H1 (cell line): ENCODE results near the gene DHRS4L2. TPM values are rescaled to one million over a fixed set of nuclear protein-coding genes. Genes with fewer than 3 reads are reported as not detected.

Source experiments
- CTCF ChIA-PET: fragments of 300-600 bp; sonication (Branson Sonifier 250); formaldehyde crosslinking; loops from one replicate; lab custom pipeline; 2021; ENCODE audit not compliant: partially characterized antibody; lab: Charles Lee
- POLR2A ChIA-PET: fragments of 300-600 bp; sonication (Branson Sonifier 250); formaldehyde crosslinking; loops from one replicate; lab custom pipeline; 2021; ENCODE audit warnings: inconsistent platforms; ENCODE audit not compliant: partially characterized antibody; lab: Charles Lee
- DNase-seq, 2 experiments: peaks; one replicate each; pipeline versions ENCODE4 v3.0.0 to v3.0.0-alpha.2; 2010 to 2022; ENCODE audit warnings: low spot score in 2 of 2, low read depth in 1 of 2, mixed read lengths in 1 of 2
- FAIRE-seq: peaks from 2 replicates; lab custom pipeline; 2011; peaks lifted over from hg19 to GRCh38; lab: Jason Lieb, UNC
- H2AFZ ChIP-seq: 2 replicates; pipeline ENCODE4 v1.8.1; 2012; ENCODE audit warnings: low read length, inconsistent platforms
- H2AK5ac ChIP-seq: 2 replicates; pipeline ENCODE4 v1.6.1; 2013; ENCODE audit warnings: low read depth, low read length
- H2BK120ac ChIP-seq: replicated peaks from 2 replicates; pipeline ENCODE3; 2013; ENCODE audit warnings: low read depth, low read length, inconsistent platforms
- H2BK12ac ChIP-seq: 2 replicates; pipeline ENCODE4 v1.6.1; 2013; ENCODE audit warnings: low read depth, low read length
- H2BK15ac ChIP-seq: 2 replicates; pipeline ENCODE4 v1.6.1; 2013; ENCODE audit warnings: low read length
- H2BK20ac ChIP-seq: 2 replicates; pipeline ENCODE4 v1.6.1; 2013; ENCODE audit warnings: low read length
- H2BK5ac ChIP-seq: 2 replicates; pipeline ENCODE4 v1.6.1; 2013; ENCODE audit warnings: low read depth, low read length
- H3K14ac ChIP-seq: 2 replicates; pipeline ENCODE4 v1.6.1; 2013; ENCODE audit warnings: inconsistent platforms; ENCODE audit not compliant: insufficient read length
- H3K18ac ChIP-seq: 2 replicates; pipeline ENCODE4 v1.6.1; 2013; ENCODE audit warnings: low read length; ENCODE audit errors: extremely low read depth
- H3K23ac ChIP-seq: 2 replicates; pipeline ENCODE4 v1.6.1; 2013; ENCODE audit warnings: inconsistent platforms; ENCODE audit not compliant: insufficient read length
- H3K23me2 ChIP-seq: 2 replicates; pipeline ENCODE4 v1.6.1; 2013; ENCODE audit warnings: low read depth, low read length
- H3K27ac ChIP-seq: 2 replicates; pipeline ENCODE4 v1.6.1; 2011; ENCODE audit warnings: low read depth, low read length, inconsistent platforms
- H3K27me3 ChIP-seq, 4 experiments: replicated peaks in 1 of 4; 1 replicate in 1 of 4; 2 replicates in 3 of 4; pipeline versions ENCODE4 v1.6.1 to v1.8.1; 2011 to 2013; ENCODE audit warnings: low read length in 3 of 4, mild to moderate bottlenecking in 3 of 4, inconsistent platforms in 2 of 4, mixed read lengths in 2 of 4, moderate library complexity in 1 of 4; ENCODE audit not compliant: control insufficient read depth in 3 of 4, insufficient read depth in 3 of 4; ENCODE audit errors: extremely low read depth in 1 of 4
- H3K36me3 ChIP-seq, 4 experiments: 2 replicates each; pipeline versions ENCODE4 v1.6.1 to v1.8.1; 2011 to 2013; ENCODE audit warnings: mild to moderate bottlenecking in 4 of 4, low read length in 3 of 4, moderate library complexity in 2 of 4, control low read depth in 1 of 4, inconsistent platforms in 1 of 4; ENCODE audit not compliant: insufficient read depth in 4 of 4, control insufficient read depth in 2 of 4
- H3K4ac ChIP-seq: replicated peaks from 2 replicates; pipeline ENCODE3; 2013; ENCODE audit warnings: low read length, low read depth, mixed read lengths, inconsistent platforms; ENCODE audit not compliant: insufficient read length
- H3K4me1 ChIP-seq, 4 experiments: replicated peaks in 1 of 4; 1 replicate in 1 of 4; 2 replicates in 3 of 4; pipeline versions ENCODE4 v1.6.1 to v1.8.1; 2011 to 2013; ENCODE audit warnings: low read length in 3 of 4, inconsistent platforms in 2 of 4, mixed read lengths in 1 of 4; ENCODE audit not compliant: insufficient read depth in 4 of 4, control insufficient read depth in 3 of 4
- H3K4me2 ChIP-seq, 2 experiments: 2 replicates each; pipeline versions ENCODE4 v1.6.1 to v1.8.1; 2011 to 2013; ENCODE audit warnings: low read depth in 2 of 2, low read length in 2 of 2, control low read depth in 1 of 2, inconsistent platforms in 1 of 2, mild to moderate bottlenecking in 1 of 2; ENCODE audit not compliant: insufficient read depth in 1 of 2
- H3K4me3 ChIP-seq, 4 experiments: fragments of 200-600, 300-600 bp in 1 of 4; sonication (generic), shearing (Covaris generic), sonication (Bioruptor Twin) in 1 of 4; 2 replicates each; pipeline versions ENCODE4 v1.5.1 to v1.8.1; 2011 to 2016; ENCODE audit warnings: low read length in 4 of 4, low read depth in 3 of 4, control low read depth in 2 of 4, inconsistent platforms in 2 of 4, mild to moderate bottlenecking in 2 of 4, mixed read lengths in 1 of 4, moderate library complexity in 1 of 4; ENCODE audit not compliant: insufficient read depth in 2 of 4; ENCODE audit errors: extremely low read depth in 1 of 4
- H3K56ac ChIP-seq: replicated peaks from 2 replicates; pipeline ENCODE3; 2013; ENCODE audit warnings: low read depth, mild to moderate bottlenecking, mixed read lengths, low read length, inconsistent platforms; ENCODE audit not compliant: insufficient read length
- H3K79me1 ChIP-seq: 2 replicates; pipeline ENCODE4 v1.6.1; 2013; ENCODE audit warnings: low read depth, low read length, control low read depth
- H3K79me2 ChIP-seq, 2 experiments: 2 replicates each; pipeline versions ENCODE4 v1.6.1 to v1.8.1; 2012 to 2013; ENCODE audit warnings: low read length in 2 of 2, mild to moderate bottlenecking in 2 of 2, inconsistent platforms in 1 of 2; ENCODE audit not compliant: insufficient read depth in 2 of 2, control insufficient read depth in 1 of 2
- H3K9ac ChIP-seq, 4 experiments: replicated peaks in 1 of 4; 1 replicate in 1 of 4; 2 replicates in 3 of 4; pipeline versions ENCODE4 v1.6.1 to v1.8.1; 2011 to 2013; ENCODE audit warnings: low read depth in 3 of 4, low read length in 3 of 4, control low read depth in 2 of 4, mild to moderate bottlenecking in 2 of 4, moderate library complexity in 2 of 4, inconsistent platforms in 1 of 4; ENCODE audit errors: extremely low read depth in 1 of 4
- H3K9me3 ChIP-seq, 2 experiments: 2 replicates each; pipeline versions ENCODE4 v1.6.1 to v1.8.1; 2012 to 2013; ENCODE audit warnings: mild to moderate bottlenecking in 2 of 2, moderate library complexity in 2 of 2, control low read depth in 1 of 2, inconsistent platforms in 1 of 2, low read depth in 1 of 2, low read length in 1 of 2, mixed read lengths in 1 of 2; ENCODE audit not compliant: insufficient read depth in 2 of 2
- H4K20me1 ChIP-seq, 2 experiments: replicated peaks in 1 of 2; 2 replicates each; pipeline versions ENCODE3 to v1.8.1; 2011 to 2013; ENCODE audit warnings: inconsistent platforms in 2 of 2, low read length in 2 of 2, mild to moderate bottlenecking in 1 of 2; ENCODE audit not compliant: insufficient read depth in 2 of 2, control insufficient read depth in 1 of 2
- H4K5ac ChIP-seq: 2 replicates; pipeline ENCODE4 v1.6.1; 2013; ENCODE audit warnings: low read length, low read depth, mixed read lengths, inconsistent platforms; ENCODE audit not compliant: insufficient read length
- H4K8ac ChIP-seq: 2 replicates; pipeline ENCODE4 v1.8.0; 2013; ENCODE audit warnings: mild to moderate bottlenecking, moderate library complexity, low read length, inconsistent platforms; ENCODE audit not compliant: insufficient read depth; ENCODE audit errors: extremely low read depth
- H4K91ac ChIP-seq: replicated peaks from 2 replicates; pipeline ENCODE3; 2013; ENCODE audit warnings: low read length, mixed read lengths, inconsistent platforms; ENCODE audit not compliant: insufficient read length
- ASH2L ChIP-seq: fragments of 200-600, 300-600 bp; sonication (generic); IDR thresholded peaks from one replicate; pipeline ENCODE4 v1.7.1; 2017; ENCODE audit warnings: low read length
- BCL11A ChIP-seq, 2 experiments: IDR thresholded peaks; one replicate each; pipeline ENCODE4 v1.6.1; 2011; ENCODE audit warnings: low read depth in 2 of 2, low read length in 2 of 2, mild to moderate bottlenecking in 2 of 2
- EZH2 ChIP-seq: fragments of 200-600 bp; sonication (generic); IDR thresholded peaks from 2 replicates; pipeline ENCODE4 v1.7.1; 2012; ENCODE audit warnings: low read depth, mild to moderate bottlenecking, moderate library complexity, low read length, inconsistent platforms; ENCODE audit not compliant: severe bottlenecking
- GTF2F1 ChIP-seq: IDR thresholded peaks from 2 replicates; pipeline ENCODE4 v1.6.1; 2012; ENCODE audit warnings: low read depth, low read length, improper control_type of control experiment, borderline replicate concordance
- HDAC2 ChIP-seq, 2 experiments: fragments of 300-600 bp in 1 of 2; sonication (generic) in 1 of 2; IDR thresholded peaks; 2 replicates each; pipeline ENCODE4 v1.6.1; 2011 to 2012; ENCODE audit warnings: low read depth in 2 of 2, low read length in 2 of 2, mild to moderate bottlenecking in 2 of 2, moderate library complexity in 2 of 2, borderline replicate concordance in 1 of 2, inconsistent platforms in 1 of 2
- HDAC6 ChIP-seq: IDR thresholded peaks from one replicate; pipeline ENCODE4 v1.7.1; 2012; ENCODE audit warnings: low read depth, mild to moderate bottlenecking, inconsistent platforms, low read length, moderate library complexity
- RNF2 ChIP-seq: fragments of 200-900, 300-1000 bp; sonication (generic); IDR thresholded peaks from 2 replicates; pipeline ENCODE4 v1.7.1; 2016; ENCODE audit warnings: borderline replicate concordance, low read depth, mild to moderate bottlenecking, antibody characterized with exemption, low read length; ENCODE audit not compliant: poor library complexity, severe bottlenecking; ENCODE audit errors: missing control alignments
- SP4 ChIP-seq: IDR thresholded peaks from 2 replicates; pipeline ENCODE4 v1.6.1; 2012; ENCODE audit warnings: low read length, inconsistent platforms
- WGBS, 2 experiments: shearing (Covaris generic) in 1 of 2; methylation state at CpG; one replicate each; pipeline versions ENCODE4 v1.1.6 to v1.1.7; 2013 to 2015; ENCODE audit warnings: low lambda C conversion rate in 2 of 2, mixed read lengths in 2 of 2, inconsistent platforms in 1 of 2, low coverage in 1 of 2, missing lambda C conversion rate in 1 of 2; ENCODE audit not compliant: insufficient replicate concordance in 2 of 2, insufficient coverage in 1 of 2, insufficient read length in 1 of 2; ENCODE audit errors: extremely low coverage in 1 of 2, missing lambda C conversion rate in 1 of 2; 5-methylcytosine and 5-hydroxymethylcytosine counted together
- polyA plus RNA-seq, 7 experiments: library from polyadenylated mRNA; depleted of rRNA in 3 of 7; stranded (reverse) in 5 of 7; unstranded in 2 of 7; fragments of >200 nt in 5 of 7; fragments of 200-250 nt in 2 of 7; gene quantifications; 1 replicate in 5 of 7; 2 replicates in 1 of 7; 4 replicates in 1 of 7; pipeline versions ENCODE4 v1.2.1 to v1.2.3, GENCODE V29; 2011 to 2013; ENCODE audit warnings: missing spikeins in 2 of 7, mixed read lengths in 2 of 7
- total RNA-seq: library from RNA; stranded (reverse); fragmentation: NEBNext Ultra II Directional; extraction: Animal tissue kit (Norgen Biotek cat#: 25700); gene quantifications from 2 replicates; pipeline ENCODE4 v1.2.1, GENCODE V29; 2021
- TF ChIP-seq, protein P1 (sequence below), 3 experiments: IDR thresholded peaks; 1 replicate in 2 of 3; 2 replicates in 1 of 3; pipeline versions ENCODE4 v1.5.1 to v1.6.1; 2011; ENCODE audit warnings: low read length in 3 of 3, mild to moderate bottlenecking in 3 of 3, inconsistent platforms in 2 of 3, low read depth in 1 of 3, moderate library complexity in 1 of 3; ENCODE audit not compliant: insufficient read depth in 1 of 3; ENCODE audit errors: control extremely low read depth in 1 of 3
- TF ChIP-seq, protein P2 (sequence below): IDR thresholded peaks from 2 replicates; pipeline ENCODE4 v1.6.1; 2012; ENCODE audit warnings: inconsistent platforms

Gene DHRS4L2
- total and polyA plus RNA-seq, 2 of the 8 experiments (the other 6 are each of a cell fraction or from before 2014, with no cell fraction given): 12.3 to 15.4 TPM

DNA sequence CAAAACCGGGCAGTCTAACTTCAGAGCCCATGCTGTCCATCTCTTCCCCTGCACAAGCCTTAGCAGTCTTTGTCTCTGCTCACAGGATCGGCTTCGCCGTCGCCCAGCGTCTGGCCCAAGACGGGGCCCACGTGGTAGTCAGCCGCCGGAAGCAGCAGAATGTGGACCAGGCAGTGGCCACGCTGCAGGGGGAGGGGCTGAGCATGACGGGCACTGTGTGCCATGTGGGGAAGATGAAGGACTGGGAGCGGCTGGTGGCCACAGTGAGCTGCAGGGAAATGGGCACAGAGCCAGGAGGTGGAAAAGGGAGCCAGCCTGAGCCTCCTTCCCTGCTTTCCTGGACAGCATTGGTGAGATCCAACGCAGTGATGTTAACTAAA lies 48.9 kb downstream of the DHRS4L2 start:
- no peak overlapping the region for H3K27ac ChIP-seq
- no peak overlapping the region for H2BK15ac ChIP-seq
- POLR2A ChIA-PET: interaction anchor here (1.3 kb wide), 1 partner anchor 13 kb away, joined by 3 read pairs; the partner anchor contains the start of gene CARMIL3
- H3K4me2 ChIP-seq: no peak overlapping the region
- H3K9ac ChIP-seq: no peak overlapping the region
- no peaks in the 10 kb centered on the region for H3K27me3 ChIP-seq
- no peak overlapping the region for H2BK12ac ChIP-seq
- CTCF ChIA-PET: interaction anchor here (1.2 to 7.1 kb wide), 6 partner anchors 11 to 71 kb away, joined by 3 to 33 read pairs (median 4); no protein-coding TSS in a partner anchor
- no peak overlapping the region for H2BK20ac ChIP-seq
- no peaks in the 10 kb centered on the region for H3K79me1 ChIP-seq
- no peak overlapping the region for H2BK5ac ChIP-seq
- no peaks in the 10 kb centered on the region; the same call in 1 of the 2 replicates for H3K23me2 ChIP-seq
- no peak overlapping the region for H2BK120ac ChIP-seq
- H3K4ac ChIP-seq: no peak overlapping the region
- WGBS, 2 experiments: 78% methylated on average over 14 of the region's 14 CpGs; no CpG with 5 or more reads in 1 of the 2 experiments
- no peaks in the 10 kb centered on the region for H3K9me3 ChIP-seq
- H2AK5ac ChIP-seq: no peak overlapping the region
- H3K36me3 ChIP-seq: no peaks in the 10 kb centered on the region
- no peak overlapping the region for H3K14ac ChIP-seq
- H4K20me1 ChIP-seq: no peaks in the 10 kb centered on the region
- DNase-seq: no peak
- no peak overlapping the region for H3K23ac ChIP-seq
- no peaks in the 10 kb centered on the region; a peak in 1 of 7 replicates for H3K4me1 ChIP-seq
- H3K4me3 ChIP-seq: no peak overlapping the region
- no peak overlapping the region for H4K91ac ChIP-seq
- H3K56ac ChIP-seq: no peak overlapping the region
- H3K79me2 ChIP-seq: no peaks in the 10 kb centered on the region
- FAIRE-seq: no peak
- H4K8ac ChIP-seq: no peak overlapping the region
- no peak overlapping the region for H3K18ac ChIP-seq
- no peak overlapping the region for H4K5ac ChIP-seq
- H2AFZ ChIP-seq: no peak overlapping the region
- TF ChIP-seq HDAC2 (IDR thresholded peaks at IDR 0.05; ENCODE audit: borderline replicate concordance in 1 of 2, low read depth in 2 of 2, low read length in 2 of 2) (no peak), SP4 (no peak), RNF2 (no peak), GTF2F1 (no peak), HDAC6 (no peak), ASH2L (no peak), EZH2 (no peak), BCL11A (IDR thresholded peaks at IDR 0.05; ENCODE audit: low read depth in 2 of 2, low read length in 2 of 2) (no peak)
- TF ChIP-seq, protein P1, sequence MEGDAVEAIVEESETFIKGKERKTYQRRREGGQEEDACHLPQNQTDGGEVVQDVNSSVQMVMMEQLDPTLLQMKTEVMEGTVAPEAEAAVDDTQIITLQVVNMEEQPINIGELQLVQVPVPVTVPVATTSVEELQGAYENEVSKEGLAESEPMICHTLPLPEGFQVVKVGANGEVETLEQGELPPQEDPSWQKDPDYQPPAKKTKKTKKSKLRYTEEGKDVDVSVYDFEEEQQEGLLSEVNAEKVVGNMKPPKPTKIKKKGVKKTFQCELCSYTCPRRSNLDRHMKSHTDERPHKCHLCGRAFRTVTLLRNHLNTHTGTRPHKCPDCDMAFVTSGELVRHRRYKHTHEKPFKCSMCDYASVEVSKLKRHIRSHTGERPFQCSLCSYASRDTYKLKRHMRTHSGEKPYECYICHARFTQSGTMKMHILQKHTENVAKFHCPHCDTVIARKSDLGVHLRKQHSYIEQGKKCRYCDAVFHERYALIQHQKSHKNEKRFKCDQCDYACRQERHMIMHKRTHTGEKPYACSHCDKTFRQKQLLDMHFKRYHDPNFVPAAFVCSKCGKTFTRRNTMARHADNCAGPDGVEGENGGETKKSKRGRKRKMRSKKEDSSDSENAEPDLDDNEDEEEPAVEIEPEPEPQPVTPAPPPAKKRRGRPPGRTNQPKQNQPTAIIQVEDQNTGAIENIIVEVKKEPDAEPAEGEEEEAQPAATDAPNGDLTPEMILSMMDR (IDR thresholded peaks at IDR 0.05; ENCODE audit: control extremely low read depth in 1 of 3, insufficient read depth in 1 of 3, low read depth in 1 of 3, low read length in 3 of 3): no peak
- TF ChIP-seq, protein P2, sequence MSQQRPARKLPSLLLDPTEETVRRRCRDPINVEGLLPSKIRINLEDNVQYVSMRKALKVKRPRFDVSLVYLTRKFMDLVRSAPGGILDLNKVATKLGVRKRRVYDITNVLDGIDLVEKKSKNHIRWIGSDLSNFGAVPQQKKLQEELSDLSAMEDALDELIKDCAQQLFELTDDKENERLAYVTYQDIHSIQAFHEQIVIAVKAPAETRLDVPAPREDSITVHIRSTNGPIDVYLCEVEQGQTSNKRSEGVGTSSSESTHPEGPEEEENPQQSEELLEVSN: peak; percentile 20; the same call in 1 of the 2 replicates
